Measurements from ENCODE around the gene DTHD1. TPM values are rescaled to one million over a fixed set of nuclear protein-coding genes. Genes with fewer than 3 reads are reported as not detected.
A peak's percentile ranks its signal among the peaks of the same experiment; 100 is the strongest.

The DTHD1 gene
- total RNA-seq, 1 experiment from 2014 or later = not detected

DNA sequence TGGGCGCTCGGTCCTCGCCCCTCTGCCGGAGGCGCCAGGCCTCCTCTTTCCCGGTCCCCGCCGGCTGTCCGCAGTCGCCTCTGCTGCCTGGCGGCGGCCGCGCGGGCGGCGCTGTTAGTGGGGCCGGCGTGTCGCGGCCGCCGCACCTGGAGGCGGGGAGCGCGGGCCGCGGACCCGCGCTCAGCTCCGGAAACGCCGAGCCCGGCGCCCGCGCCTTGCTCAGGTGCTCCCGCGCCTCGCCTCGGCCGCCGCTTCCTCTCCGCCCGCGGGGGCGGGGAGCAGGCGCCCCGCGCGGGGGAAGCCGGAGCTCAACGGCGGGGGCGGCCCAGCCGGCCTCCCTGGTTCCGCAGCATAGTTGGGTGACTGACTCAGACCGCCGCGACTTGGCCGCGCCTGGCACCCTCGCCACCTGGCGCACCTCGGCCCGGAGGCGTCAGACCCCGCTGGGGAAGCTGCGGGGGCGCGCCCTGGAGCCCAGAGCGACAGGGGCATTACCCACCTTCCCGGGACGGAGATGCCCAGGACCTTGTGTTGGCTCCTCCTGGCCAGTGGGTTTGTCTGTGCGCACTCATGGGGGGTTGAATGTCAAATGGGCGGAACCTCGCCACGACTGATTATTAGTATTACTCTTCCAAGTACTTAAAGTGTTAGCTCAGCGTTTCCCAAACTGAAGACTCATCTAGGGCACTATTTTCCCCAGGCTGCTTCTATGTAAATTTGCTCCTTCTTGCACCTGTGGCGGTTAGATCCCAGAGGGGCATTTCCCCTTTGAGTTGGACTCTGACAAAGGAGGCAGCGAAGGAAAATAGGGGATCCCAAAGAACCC is 36.9 kb upstream of the DTHD1 start, which contains the start of gene ARAP2:
TSS of gene ARAP2 (minus strand) at position 258 of the 826 bp plus-strand sequence. CDS start 15,028 bp downstream, outside the sequence.
- intact Hi-C loops (cut with micrococcal nuclease; ENCODE audit: unreplicated experiment) = loop anchor here (5.0 kb wide), 1 partner anchor 108 kb away; no protein-coding TSS in a partner anchor
- POLR2A ChIA-PET (ENCODE audit: unreplicated experiment) = interaction anchor here (0.5 to 0.8 kb wide), 6 partner anchors 19 to 219 kb away, joined by 3 to 20 read pairs (median 5); no protein-coding TSS in a partner anchor
- CTCF ChIA-PET = interaction anchor here (0.5 to 1.1 kb wide), 4 partner anchors 88 to 1794 kb away, joined by 3 read pairs; no protein-coding TSS in a partner anchor

DNA sequence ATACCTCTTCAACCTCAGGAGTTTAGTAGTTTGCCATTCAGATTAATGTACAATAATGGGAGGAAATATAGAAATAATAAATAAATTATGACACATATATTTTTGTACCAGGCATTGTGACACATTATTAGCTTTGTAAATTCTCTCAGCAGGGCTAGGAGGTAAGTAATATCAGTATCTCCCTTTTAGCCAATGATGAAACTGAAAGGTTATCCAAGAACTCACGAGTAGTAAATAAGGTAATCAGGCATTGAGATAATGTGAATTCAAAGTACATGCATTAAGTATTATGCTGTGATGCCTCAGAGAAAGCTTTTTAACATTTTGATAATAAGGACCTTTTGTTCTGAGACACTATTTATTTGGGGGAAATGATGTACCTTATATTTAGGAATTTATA is 31.8 kb upstream of the DTHD1 start:
- Histone ChIP-seq H3K4me3 (no peak overlapping the region), H2AFZ (no peak overlapping the region), H3K4me2 (no peak overlapping the region), H3K36me3 (ENCODE audit: low read depth) (no peaks in the 10 kb centered on the region), H3K79me2 (ENCODE audit: low read depth) (no peaks in the 10 kb centered on the region), H3F3A (ENCODE audit: insufficient read depth, low read depth) (peaks cover 11% of the 10 kb centered on the region), H3K9me3 (ENCODE audit: insufficient read depth, low read depth) (no peaks in the 10 kb centered on the region), H3K27ac (no peak overlapping the region), H4K20me1 (ENCODE audit: insufficient read depth) (no peaks in the 10 kb centered on the region), H3K4me1 (replicated peaks; ENCODE audit: insufficient read depth) (peaks cover 8% of the 10 kb centered on the region), H3K9me2 (ENCODE audit: insufficient read depth) (no peaks in the 10 kb centered on the region), H3K27me3 (ENCODE audit: insufficient read depth, low read depth) (no peaks in the 10 kb centered on the region)
- DNase-seq = no peak
- POLR2A ChIA-PET (ENCODE audit: unreplicated experiment) = no interaction called here
- BruUV-seq (replicated peaks) = no TSS peak
- intact Hi-C loops (cut with micrococcal nuclease; ENCODE audit: unreplicated experiment) = no loop called here
- CTCF ChIA-PET = no interaction called here
- TF ChIP-seq CTCF (conservative IDR thresholded peaks at IDR 0.05) = no peak
- TF ChIP-seq EZH2 (IDR thresholded peaks at IDR 0.05; ENCODE audit: low read depth) = no peak

More for the DNA sequence above, 36.9 kb upstream of the DTHD1 start, which contains the start of gene ARAP2:
- Histone ChIP-seq H3K27me3 (ENCODE audit: insufficient read depth, low read depth) (no peaks in the 10 kb centered on the region), H3K79me2 (ENCODE audit: low read depth) (peaks cover 43% of the 10 kb centered on the region), H3K4me2 (peak within 1 kb of the TSS; percentile 89), H3K9me3 (ENCODE audit: insufficient read depth, low read depth) (no peaks in the 10 kb centered on the region), H3K4me1 (replicated peaks; ENCODE audit: insufficient read depth) (peaks cover 29% of the 10 kb centered on the region), H3K27ac (peak within 1 kb of the TSS; percentile 81), H2AFZ (peak within 1 kb of the TSS; percentile 89), H3K36me3 (ENCODE audit: low read depth) (no peaks in the 10 kb centered on the region), H3F3A (ENCODE audit: insufficient read depth, low read depth) (peaks cover 12% of the 10 kb centered on the region), H4K20me1 (ENCODE audit: insufficient read depth) (no peaks in the 10 kb centered on the region), H3K4me3 (peak within 1 kb of the TSS; percentile 75), H3K9me2 (ENCODE audit: insufficient read depth) (no peaks in the 10 kb centered on the region)
- BruUV-seq (replicated peaks) = TSS peak; percentile 85
- peak; percentile 76 to 90 for DNase-seq
- TF ChIP-seq EZH2 (IDR thresholded peaks at IDR 0.05; ENCODE audit: low read depth) (no peak), CTCF (conservative IDR thresholded peaks at IDR 0.05) (no peak)

DNA sequence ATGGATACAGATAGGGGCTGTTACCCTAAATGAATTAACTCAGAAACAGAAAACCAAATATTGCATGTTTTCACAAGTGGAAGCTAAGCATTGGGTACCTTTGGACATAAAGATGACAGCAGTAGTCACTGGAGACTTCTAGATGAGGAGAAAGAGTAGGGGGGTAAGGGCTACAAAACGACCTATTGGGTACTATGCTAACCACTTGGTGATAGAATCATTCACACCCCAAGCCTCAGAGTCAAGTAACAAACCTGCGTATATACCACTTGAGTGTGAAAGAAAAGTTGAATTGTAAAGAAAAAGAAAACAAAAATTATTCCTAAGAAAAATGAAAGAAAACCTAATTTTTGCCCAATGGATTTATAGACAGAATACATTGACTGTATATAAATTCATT is 29.4 kb upstream of the DTHD1 start:
- Histone ChIP-seq H2AFZ (no peak overlapping the region), H3K27ac (no peak overlapping the region), H3F3A (ENCODE audit: insufficient read depth, low read depth) (no peaks in the 10 kb centered on the region), H3K9me2 (ENCODE audit: insufficient read depth) (no peaks in the 10 kb centered on the region), H3K27me3 (ENCODE audit: insufficient read depth, low read depth) (no peaks in the 10 kb centered on the region), H4K20me1 (ENCODE audit: insufficient read depth) (no peaks in the 10 kb centered on the region), H3K79me2 (ENCODE audit: low read depth) (no peaks in the 10 kb centered on the region), H3K4me1 (replicated peaks; ENCODE audit: insufficient read depth) (no peaks in the 10 kb centered on the region), H3K4me3 (no peak overlapping the region), H3K9me3 (ENCODE audit: insufficient read depth, low read depth) (no peaks in the 10 kb centered on the region), H3K4me2 (no peak overlapping the region), H3K36me3 (ENCODE audit: low read depth) (no peaks in the 10 kb centered on the region)
- intact Hi-C loops (cut with micrococcal nuclease; ENCODE audit: unreplicated experiment) = no loop called here
- no TSS peak for BruUV-seq (replicated peaks)
- DNase-seq = no peak
- TF ChIP-seq CTCF (conservative IDR thresholded peaks at IDR 0.05) (no peak), EZH2 (IDR thresholded peaks at IDR 0.05; ENCODE audit: low read depth) (no peak)
- ChIA-PET CTCF (no interaction called here), POLR2A (ENCODE audit: unreplicated experiment) (no interaction called here)

Data from PC-9 (cell line).